Thoracic aorta (tissue), 2 donors: ENCODE results near the gene FIGNL1. TPM values are rescaled to one million over a fixed set of nuclear protein-coding genes. Genes with fewer than 3 reads are reported as not detected.

Experiments
- ATAC-seq: fragments of 150-250 bp; one replicate; pipeline ENCODE4 v1.8.0; 2017; ENCODE audit warnings: low read depth; ENCODE audit not compliant: insufficient number of reproducible peaks, low FRiP score
- DNase-seq: peaks from one replicate; pipeline ENCODE4 v3.0.0-alpha.2; 2020; ENCODE audit warnings: low spot score
- H3K27ac ChIP-seq, 2 donors: fragments of 200-600 bp; sonication (generic); 1 replicate in 1 of 2; 2 replicates in 1 of 2; pipeline ENCODE4 v1.5.1; 2016; ENCODE audit warnings: mild to moderate bottlenecking in 2 of 2, moderate library complexity in 2 of 2
- H3K27me3 ChIP-seq: fragments of 200-600 bp; sonication (generic); replicated peaks from 2 replicates; pipeline ENCODE4 v1.6.0; 2016; ENCODE audit warnings: mild to moderate bottlenecking; ENCODE audit not compliant: insufficient read depth
- H3K36me3 ChIP-seq: fragments of 200-600 bp; sonication (generic); one replicate; pipeline ENCODE4 v1.5.1; 2016
- H3K4me1 ChIP-seq, 2 donors: fragments of 200-600 bp; sonication (generic); 1 replicate in 1 of 2; 2 replicates in 1 of 2; pipeline versions ENCODE4 v1.5.1 to v1.6.0; 2016; ENCODE audit warnings: low read depth in 2 of 2, mild to moderate bottlenecking in 1 of 2; ENCODE audit not compliant: control insufficient read depth in 1 of 2
- H3K4me3 ChIP-seq: fragments of 200-600 bp; sonication (generic); 2 replicates; pipeline ENCODE4 v1.5.1; 2016; ENCODE audit warnings: mild to moderate bottlenecking
- H3K9me3 ChIP-seq: fragments of 200-600 bp; sonication (generic); 2 replicates; pipeline ENCODE4 v1.5.1; 2016
- total RNA-seq, 2 donors: library from RNA; depleted of rRNA; stranded (reverse); fragments of >200 nt; gene quantifications; one replicate each; pipeline versions ENCODE4 v1.1.0 to v1.2.3, GENCODE V29; 2016
- TF ChIP-seq, protein P1 (sequence below): fragments of 200-600 bp; sonication (generic); IDR thresholded peaks from one replicate; pipeline ENCODE4 v1.5.1; 2019; ENCODE audit warnings: antibody characterized with exemption

The FIGNL1 gene
- total RNA-seq, 2 donors from 2014 or later, result 2.7 to 4.7 TPM

DNA sequence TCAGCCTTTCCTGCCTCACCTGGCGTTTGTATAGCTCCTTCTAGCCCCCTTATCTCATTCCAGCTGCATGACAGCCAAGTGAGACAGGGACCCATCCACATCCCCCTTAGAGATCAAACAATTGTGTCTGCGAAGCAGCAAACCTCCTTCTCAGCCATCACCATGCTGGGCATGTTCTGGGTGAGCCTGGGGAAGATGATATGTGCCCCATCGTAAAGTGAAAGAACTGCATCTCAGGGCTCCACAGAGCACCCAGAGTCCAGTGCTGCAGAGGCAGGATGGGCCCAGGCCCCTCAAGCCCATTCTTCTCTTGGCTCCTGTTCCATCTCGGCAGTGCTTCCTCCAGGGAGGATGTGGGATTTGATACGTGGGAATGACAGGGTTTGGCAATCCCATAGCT, 43.2 kb downstream of the FIGNL1 start:
- ATAC-seq (no peak), DNase-seq (no peak)
- Histone ChIP-seq H3K36me3 (no peaks in the 10 kb centered on the region), H3K4me1 (no peaks in the 10 kb centered on the region), H3K27me3 (no peaks in the 10 kb centered on the region), H3K4me3 (no peak overlapping the region), H3K9me3 (no peaks in the 10 kb centered on the region), H3K27ac (no peak overlapping the region)
- TF ChIP-seq, protein P1, sequence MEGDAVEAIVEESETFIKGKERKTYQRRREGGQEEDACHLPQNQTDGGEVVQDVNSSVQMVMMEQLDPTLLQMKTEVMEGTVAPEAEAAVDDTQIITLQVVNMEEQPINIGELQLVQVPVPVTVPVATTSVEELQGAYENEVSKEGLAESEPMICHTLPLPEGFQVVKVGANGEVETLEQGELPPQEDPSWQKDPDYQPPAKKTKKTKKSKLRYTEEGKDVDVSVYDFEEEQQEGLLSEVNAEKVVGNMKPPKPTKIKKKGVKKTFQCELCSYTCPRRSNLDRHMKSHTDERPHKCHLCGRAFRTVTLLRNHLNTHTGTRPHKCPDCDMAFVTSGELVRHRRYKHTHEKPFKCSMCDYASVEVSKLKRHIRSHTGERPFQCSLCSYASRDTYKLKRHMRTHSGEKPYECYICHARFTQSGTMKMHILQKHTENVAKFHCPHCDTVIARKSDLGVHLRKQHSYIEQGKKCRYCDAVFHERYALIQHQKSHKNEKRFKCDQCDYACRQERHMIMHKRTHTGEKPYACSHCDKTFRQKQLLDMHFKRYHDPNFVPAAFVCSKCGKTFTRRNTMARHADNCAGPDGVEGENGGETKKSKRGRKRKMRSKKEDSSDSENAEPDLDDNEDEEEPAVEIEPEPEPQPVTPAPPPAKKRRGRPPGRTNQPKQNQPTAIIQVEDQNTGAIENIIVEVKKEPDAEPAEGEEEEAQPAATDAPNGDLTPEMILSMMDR, result no peak

DNA sequence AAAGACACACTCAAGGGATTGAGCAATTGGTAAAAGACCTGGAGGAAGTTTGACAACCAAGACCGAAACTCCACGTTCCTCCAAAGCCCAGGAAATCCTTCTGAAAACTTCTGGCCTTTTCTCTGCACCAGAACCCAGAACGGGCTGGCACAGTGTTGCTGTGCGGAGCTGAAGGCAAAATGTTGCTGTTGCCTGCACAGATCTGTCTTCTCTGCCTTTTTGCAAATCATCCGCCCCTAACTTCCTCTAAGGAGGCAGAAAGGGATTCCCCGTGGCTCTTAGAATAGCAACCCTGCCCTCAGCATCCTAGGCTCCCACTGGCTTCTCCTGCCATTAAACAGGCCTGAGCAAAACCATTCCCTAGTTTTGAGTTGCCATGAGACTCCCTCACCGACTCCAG, 44.9 kb downstream of the FIGNL1 start:
- TF ChIP-seq, protein P1, result no peak
- Histone ChIP-seq H3K9me3 (no peaks in the 10 kb centered on the region), H3K27ac (no peak overlapping the region), H3K27me3 (no peaks in the 10 kb centered on the region), H3K4me3 (no peak overlapping the region), H3K4me1 (no peaks in the 10 kb centered on the region), H3K36me3 (no peaks in the 10 kb centered on the region)
- DNase-seq (no peak), ATAC-seq (no peak)

DNA sequence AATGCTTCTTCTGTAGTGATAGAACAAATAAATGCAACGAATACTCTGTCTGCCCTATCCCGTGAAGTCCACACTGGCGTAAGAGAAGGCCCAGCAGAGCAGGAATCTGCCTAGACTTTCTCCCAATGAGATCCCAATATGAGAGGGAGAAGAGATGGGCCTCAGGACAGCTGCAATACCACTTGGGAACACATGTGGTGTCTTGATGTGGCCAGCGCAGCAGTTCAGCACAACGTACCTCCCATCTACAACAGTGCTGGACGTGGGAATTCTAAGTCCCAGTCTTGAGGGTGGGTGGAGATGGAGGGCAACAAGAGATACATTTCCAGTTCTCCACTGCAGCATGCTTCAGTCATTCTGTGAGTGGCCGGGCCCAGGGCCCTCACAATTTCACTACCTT, 45.8 kb downstream of the FIGNL1 start:
- Histone ChIP-seq H3K9me3 (no peaks in the 10 kb centered on the region), H3K27ac (no peak overlapping the region), H3K4me3 (no peak overlapping the region), H3K36me3 (no peaks in the 10 kb centered on the region), H3K4me1 (no peaks in the 10 kb centered on the region), H3K27me3 (no peaks in the 10 kb centered on the region)
- ATAC-seq (no peak), DNase-seq (no peak)
- TF ChIP-seq, protein P1, result no peak

DNA sequence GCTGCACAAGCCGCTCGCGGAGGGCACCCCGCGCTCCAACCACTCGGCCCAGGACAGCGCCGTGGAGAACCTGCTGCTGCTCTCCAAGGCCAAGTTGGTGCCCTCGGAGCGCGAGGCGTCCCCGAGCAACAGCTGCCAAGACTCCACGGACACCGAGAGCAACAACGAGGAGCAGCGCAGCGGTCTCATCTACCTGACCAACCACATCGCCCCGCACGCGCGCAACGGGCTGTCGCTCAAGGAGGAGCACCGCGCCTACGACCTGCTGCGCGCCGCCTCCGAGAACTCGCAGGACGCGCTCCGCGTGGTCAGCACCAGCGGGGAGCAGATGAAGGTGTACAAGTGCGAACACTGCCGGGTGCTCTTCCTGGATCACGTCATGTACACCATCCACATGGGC, 50.0 kb downstream of the FIGNL1 start:
- TF ChIP-seq, protein P1, result no peak
- no peak for ATAC-seq
- no peak overlapping the region for H3K4me3 ChIP-seq
- no peaks in the 10 kb centered on the region for H3K9me3 ChIP-seq
- no peak overlapping the region for H3K27ac ChIP-seq
- no peaks in the 10 kb centered on the region for H3K36me3 ChIP-seq
- H3K4me1 ChIP-seq, result no peaks in the 10 kb centered on the region
- DNase-seq, result no peak
- no peaks in the 10 kb centered on the region for H3K27me3 ChIP-seq

DNA sequence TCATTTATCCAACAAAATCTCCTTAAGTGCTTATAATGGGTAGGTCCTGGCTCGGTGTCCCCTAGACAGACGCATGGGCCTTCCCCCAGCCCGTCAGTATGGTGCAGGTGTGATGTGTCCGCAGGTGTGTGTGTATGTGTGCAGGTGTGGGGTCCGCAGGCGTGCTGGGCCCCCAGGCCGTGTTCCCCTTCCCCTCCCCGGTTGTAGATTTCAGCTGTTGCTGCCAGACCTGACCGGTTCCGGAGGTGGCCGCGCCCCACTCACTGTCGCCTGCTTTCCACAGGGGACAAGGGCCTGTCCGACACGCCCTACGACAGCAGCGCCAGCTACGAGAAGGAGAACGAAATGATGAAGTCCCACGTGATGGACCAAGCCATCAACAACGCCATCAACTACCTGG, 50.5 kb downstream of the FIGNL1 start:
- DNase-seq, result no peak
- no peak overlapping the region for H3K4me3 ChIP-seq
- no peaks in the 10 kb centered on the region for H3K27me3 ChIP-seq
- no peak overlapping the region for H3K27ac ChIP-seq
- H3K4me1 ChIP-seq, result no peaks in the 10 kb centered on the region
- TF ChIP-seq, protein P1, result no peak
- H3K9me3 ChIP-seq, result no peaks in the 10 kb centered on the region
- H3K36me3 ChIP-seq, result no peaks in the 10 kb centered on the region
- ATAC-seq, result no peak
